HUDEP-2 (cell line): Measurements from ENCODE around the gene ZNF521.
A peak's percentile ranks its signal among the peaks of the same experiment; 100 is the strongest.
"Not testable (repeated sequence)": the region's sequence is repeated elsewhere in the genome, so short reads cannot be mapped to it uniquely, and the experiment has no call there.

Source experiments
- DNase-seq, 76 experiments: peaks; one replicate each; lab custom pipeline; 2025; ENCODE audit not compliant: unreplicated experiment in 76 of 76; lab: John Stamatoyannopoulos, UW

ZNF521 gene

GRCh38 chr18:25295624-25296138 is 56.3 kb downstream of the ZNF521 start:
- no peak for DNase-seq

- no peak for DNase-seq
Measured at GRCh38 chr18:25291150-25291549, 60.8 kb downstream of the ZNF521 start.

- DNase-seq: no peak
Measured at GRCh38 chr18:25289001-25289631, 62.9 kb downstream of the ZNF521 start.

DNA sequence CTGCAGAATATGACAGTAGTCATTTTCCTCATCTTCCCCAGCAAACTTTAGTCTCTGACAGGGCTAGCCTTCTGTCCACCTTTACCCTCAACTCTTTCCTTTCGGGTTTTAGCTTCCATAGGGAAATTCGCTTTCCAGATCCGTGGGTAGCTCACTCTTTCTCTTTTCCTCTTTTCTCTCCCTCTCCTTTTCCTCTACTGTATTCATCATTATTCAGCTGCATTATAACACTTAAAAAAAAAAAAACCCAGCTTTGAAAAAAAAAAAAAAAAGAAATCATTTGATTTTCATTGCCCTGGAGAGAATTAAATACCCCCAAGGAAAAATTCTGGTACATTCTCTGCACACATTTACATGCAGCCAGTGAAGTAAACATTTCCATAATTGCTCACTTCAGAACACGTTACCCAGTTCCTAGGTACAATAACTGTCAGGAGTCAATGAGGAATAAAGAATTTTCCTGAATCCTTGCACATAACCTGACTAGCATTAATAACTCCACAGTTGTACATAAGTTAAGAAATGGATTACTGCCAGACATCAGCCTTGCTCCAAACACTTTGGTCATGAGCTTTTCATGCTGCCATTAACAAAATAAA is 63.5 kb downstream of the ZNF521 start:
- no peak for DNase-seq

DNA sequence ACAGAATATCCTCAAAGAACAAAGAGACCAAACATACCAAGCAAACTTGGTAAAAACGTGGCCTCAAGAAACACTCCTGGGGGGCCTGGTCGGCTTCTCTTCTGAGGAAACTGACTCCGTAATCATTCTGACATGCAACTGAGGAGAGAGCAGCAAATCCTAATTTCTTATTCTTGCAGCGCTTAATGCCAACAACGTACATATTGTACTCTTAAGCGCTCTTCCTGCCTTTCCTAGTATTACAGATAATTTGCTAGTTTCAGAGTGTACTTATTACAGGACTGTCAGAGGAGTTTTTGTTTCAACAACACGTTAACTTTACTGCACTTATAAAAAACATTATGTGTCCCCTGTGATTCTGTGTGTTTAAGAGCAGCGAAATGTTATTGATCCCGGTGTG is 64.9 kb downstream of the ZNF521 start:
- DNase-seq: no peak

- no peak for DNase-seq
Measured at GRCh38 chr18:25284861-25285550, 67.0 kb downstream of the ZNF521 start.

GRCh38 chr18:25284281-25284680 is 67.7 kb downstream of the ZNF521 start:
- no peak for DNase-seq

DNA sequence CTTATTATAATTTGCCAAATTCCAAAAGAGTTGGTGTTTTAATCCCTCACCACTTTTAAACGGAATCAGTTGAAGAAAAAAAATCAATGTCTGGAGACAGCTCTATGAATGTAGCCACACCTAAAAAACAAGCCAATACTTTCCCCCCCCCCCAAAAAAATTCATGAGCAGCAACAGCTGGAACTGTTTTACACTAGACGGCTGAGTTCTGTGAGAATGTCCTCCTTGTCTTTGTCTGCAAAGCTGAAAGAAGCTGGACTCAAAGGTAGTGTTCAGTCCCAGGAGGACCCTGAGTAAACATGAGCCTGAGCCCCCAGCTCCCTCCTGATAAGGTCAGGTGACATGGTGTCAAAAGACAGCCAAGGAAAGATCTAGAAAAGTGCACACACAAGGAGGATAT is 68.2 kb downstream of the ZNF521 start:
- no peak for DNase-seq

GRCh38 chr18:25282896-25283703 is 68.9 kb downstream of the ZNF521 start:
- DNase-seq: no peak

GRCh38 chr18:25282282-25282681 is 69.7 kb downstream of the ZNF521 start:
- DNase-seq: peak in 5 of 76 experiments; percentile 12 to 42 (median 34)

- DNase-seq: peak in 12 of 76 experiments; percentile 11 to 64 (median 38)
Measured at GRCh38 chr18:25281556-25281955, 70.4 kb downstream of the ZNF521 start.

- no peak for DNase-seq
Measured at GRCh38 chr18:25279961-25280360, 72.0 kb downstream of the ZNF521 start.

- no peak for DNase-seq
Measured at GRCh38 chr18:25279556-25279955, 72.4 kb downstream of the ZNF521 start.

DNA sequence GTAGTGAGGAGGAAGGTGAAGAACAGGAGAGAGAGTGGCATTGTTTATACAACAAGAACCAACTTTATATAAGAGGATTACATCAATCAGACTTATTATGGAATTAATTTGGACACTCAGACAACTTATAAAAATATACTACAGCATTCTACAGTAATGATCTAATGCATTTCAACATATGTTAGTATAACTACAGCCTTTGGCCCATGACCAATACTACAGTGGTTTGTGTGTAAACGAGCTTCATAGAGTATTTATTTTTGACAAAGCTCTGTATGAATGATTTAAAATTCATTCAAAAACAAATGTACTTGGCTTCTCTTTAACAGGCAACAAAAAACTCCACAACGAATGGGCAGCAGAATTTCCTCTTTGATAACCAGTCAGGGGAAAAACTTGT is 72.8 kb downstream of the ZNF521 start:
- DNase-seq: no peak

- peak in 18 of 76 experiments; percentile 1 to 60 (median 26) for DNase-seq
Measured at GRCh38 chr18:25278394-25278793, 73.6 kb downstream of the ZNF521 start.

GRCh38 chr18:25275412-25276001 is 76.5 kb downstream of the ZNF521 start:
- no peak for DNase-seq

DNA sequence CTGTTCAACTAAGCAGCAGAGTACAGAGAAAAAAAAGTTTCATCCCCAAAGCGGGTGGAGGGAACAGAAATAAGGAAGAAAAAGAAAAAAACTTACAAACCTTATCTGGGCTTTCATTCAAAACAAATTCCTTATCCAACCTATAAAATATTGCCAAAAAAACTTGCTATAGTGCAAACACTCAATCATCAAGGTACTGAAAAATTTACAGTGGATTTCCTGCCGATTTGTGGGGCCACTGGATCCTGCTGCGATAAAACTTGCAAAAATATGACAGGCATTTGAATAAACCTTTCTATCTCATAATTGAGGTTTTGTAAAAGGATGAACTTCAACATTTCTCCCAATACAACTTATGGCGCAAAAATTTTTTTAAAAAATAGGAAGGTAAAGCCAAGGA is 77.0 kb downstream of the ZNF521 start:
- DNase-seq: no peak

DNA sequence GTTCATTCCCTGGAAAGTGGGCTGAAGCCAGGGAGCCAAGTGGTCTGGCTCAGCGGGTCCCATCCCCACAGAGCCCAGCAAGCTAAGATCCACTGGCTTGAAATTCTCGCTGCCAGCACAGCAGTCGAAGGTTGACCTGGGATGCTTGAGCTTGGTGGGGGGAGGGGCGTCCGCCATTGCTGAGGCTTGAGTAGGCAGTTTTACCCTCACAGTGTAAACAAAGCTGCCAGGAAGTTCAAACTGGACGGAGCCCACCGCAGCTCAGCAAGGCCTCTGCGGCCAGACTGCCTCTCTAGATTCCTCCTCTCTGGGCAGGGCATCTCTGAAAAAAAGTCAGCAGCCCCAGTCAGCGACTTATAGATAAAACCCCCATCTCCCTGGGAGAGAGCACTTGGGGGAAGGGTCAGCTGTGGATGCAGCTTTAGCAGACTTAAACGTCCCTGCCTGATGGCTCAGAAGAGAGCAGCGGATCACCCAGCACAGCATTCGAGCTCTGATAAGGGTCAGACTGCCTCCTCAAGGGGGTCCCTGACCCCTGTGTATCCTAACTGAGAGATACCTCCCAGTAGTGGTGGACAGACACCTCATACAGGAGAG is 84.9 kb downstream of the ZNF521 start:
- not testable (repeated sequence) for DNase-seq

GRCh38 chr18:25262920-25263319 is 89.0 kb downstream of the ZNF521 start:
- DNase-seq: no peak

GRCh38 chr18:25261768-25262167 is 90.2 kb downstream of the ZNF521 start:
- no peak for DNase-seq
